K562 (cell line): ENCODE measurements around the gene GRK4. TPM values are rescaled to one million over a fixed set of nuclear protein-coding genes. Genes with fewer than 3 reads are reported as not detected.

ENCODE experiments used
- MECOM ChIP-seq: fragments of 250-450 bp; sonication (Bioruptor Pico); IDR thresholded peaks from 2 replicates; pipeline ENCODE4 v1.8.0; 2022; ENCODE audit warnings: inconsistent platforms
- MTF1 ChIP-seq: fragments of 250-450 bp; sonication (Bioruptor Pico); IDR thresholded peaks from 2 replicates; pipeline ENCODE4 v1.9.0; 2021; ENCODE audit warnings: moderate library complexity, mild to moderate bottlenecking, inconsistent platforms, borderline replicate concordance
- NCOA6 ChIP-seq: fragments of 450-650 bp; IDR thresholded peaks from 2 replicates; pipeline ENCODE4 v1.6.1; 2017; ENCODE audit warnings: mild to moderate bottlenecking
- ZNF75A ChIP-seq: fragments of 450-650 bp; formaldehyde crosslinking; IDR thresholded peaks from 2 replicates; pipeline ENCODE4 v1.4.0; 2020; ENCODE audit warnings: mild to moderate bottlenecking
- polyA plus RNA-seq, 8 experiments: library from polyadenylated mRNA; depleted of rRNA in 4 of 8; stranded (reverse) in 5 of 8; unstranded in 3 of 8; fragments of >200 nt; fragmentation: Nextera tagmentation in 2 of 8; fragmentation: Illumina TruSeq in 1 of 8; extraction: Ambion mirVana in 2 of 8; extraction: Trizol in 1 of 8; gene quantifications; 2 replicates each; pipeline versions ENCODE4 v1.2.1 to v1.2.3, GENCODE V29; 2011 to 2014; ENCODE audit warnings: inconsistent platforms in 1 of 8, missing spikeins in 1 of 8
- total RNA-seq, 7 experiments: library from RNA; depleted of rRNA in 6 of 7; stranded (reverse); fragments of >200 nt in 6 of 7; fragmentation: Illumina TruSeq in 2 of 7; extraction: Trizol in 2 of 7; gene quantifications; 2 replicates each; pipeline versions ENCODE4 v1.2.1 to v1.2.3, GENCODE V29; 2011 to 2021; ENCODE audit warnings: low replicate concordance in 1 of 7
- TF ChIP-seq, protein P1 (sequence below): sonication (generic); formaldehyde crosslinking; IDR thresholded peaks from 2 replicates; pipeline ENCODE4 v1.8.1; 2023; ENCODE audit warnings: missing genetic modification reagents, mild to moderate bottlenecking, borderline replicate concordance
- TF ChIP-seq, protein P2 (sequence below): fragments of 200-600 bp; sonication (generic); IDR thresholded peaks from one replicate; pipeline ENCODE4 v1.6.1; 2012; ENCODE audit warnings: mild to moderate bottlenecking, low read depth, low read length, inconsistent platforms

GRK4 gene
- total and polyA plus RNA-seq, 9 of the 15 experiments (the other 6 are each of a cell fraction or from before 2014, with no cell fraction given): 1.1 to 4.8 (median 2.6) TPM

GRCh38 chr4:3013839-3014350 lies 50.5 kb downstream of the GRK4 start (continued):
- TF ChIP-seq, protein P1, sequence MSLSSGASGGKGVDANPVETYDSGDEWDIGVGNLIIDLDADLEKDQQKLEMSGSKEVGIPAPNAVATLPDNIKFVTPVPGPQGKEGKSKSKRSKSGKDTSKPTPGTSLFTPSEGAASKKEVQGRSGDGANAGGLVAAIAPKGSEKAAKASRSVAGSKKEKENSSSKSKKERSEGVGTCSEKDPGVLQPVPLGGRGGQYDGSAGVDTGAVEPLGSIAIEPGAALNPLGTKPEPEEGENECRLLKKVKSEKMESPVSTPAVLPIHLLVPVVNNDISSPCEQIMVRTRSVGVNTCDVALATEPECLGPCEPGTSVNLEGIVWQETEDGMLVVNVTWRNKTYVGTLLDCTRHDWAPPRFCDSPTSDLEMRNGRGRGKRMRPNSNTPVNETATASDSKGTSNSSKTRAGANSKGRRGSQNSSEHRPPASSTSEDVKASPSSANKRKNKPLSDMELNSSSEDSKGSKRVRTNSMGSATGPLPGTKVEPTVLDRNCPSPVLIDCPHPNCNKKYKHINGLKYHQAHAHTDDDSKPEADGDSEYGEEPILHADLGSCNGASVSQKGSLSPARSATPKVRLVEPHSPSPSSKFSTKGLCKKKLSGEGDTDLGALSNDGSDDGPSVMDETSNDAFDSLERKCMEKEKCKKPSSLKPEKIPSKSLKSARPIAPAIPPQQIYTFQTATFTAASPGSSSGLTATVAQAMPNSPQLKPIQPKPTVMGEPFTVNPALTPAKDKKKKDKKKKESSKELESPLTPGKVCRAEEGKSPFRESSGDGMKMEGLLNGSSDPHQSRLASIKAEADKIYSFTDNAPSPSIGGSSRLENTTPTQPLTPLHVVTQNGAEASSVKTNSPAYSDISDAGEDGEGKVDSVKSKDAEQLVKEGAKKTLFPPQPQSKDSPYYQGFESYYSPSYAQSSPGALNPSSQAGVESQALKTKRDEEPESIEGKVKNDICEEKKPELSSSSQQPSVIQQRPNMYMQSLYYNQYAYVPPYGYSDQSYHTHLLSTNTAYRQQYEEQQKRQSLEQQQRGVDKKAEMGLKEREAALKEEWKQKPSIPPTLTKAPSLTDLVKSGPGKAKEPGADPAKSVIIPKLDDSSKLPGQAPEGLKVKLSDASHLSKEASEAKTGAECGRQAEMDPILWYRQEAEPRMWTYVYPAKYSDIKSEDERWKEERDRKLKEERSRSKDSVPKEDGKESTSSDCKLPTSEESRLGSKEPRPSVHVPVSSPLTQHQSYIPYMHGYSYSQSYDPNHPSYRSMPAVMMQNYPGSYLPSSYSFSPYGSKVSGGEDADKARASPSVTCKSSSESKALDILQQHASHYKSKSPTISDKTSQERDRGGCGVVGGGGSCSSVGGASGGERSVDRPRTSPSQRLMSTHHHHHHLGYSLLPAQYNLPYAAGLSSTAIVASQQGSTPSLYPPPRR (CRISPR knock-in tag): no peak
- TF ChIP-seq MTF1 (CRISPR knock-in tag): no peak
- no peak for TF ChIP-seq NCOA6
- no peak for TF ChIP-seq MECOM (CRISPR knock-in tag)
- no peak for TF ChIP-seq ZNF75A (CRISPR knock-in tag)
- TF ChIP-seq, protein P2, sequence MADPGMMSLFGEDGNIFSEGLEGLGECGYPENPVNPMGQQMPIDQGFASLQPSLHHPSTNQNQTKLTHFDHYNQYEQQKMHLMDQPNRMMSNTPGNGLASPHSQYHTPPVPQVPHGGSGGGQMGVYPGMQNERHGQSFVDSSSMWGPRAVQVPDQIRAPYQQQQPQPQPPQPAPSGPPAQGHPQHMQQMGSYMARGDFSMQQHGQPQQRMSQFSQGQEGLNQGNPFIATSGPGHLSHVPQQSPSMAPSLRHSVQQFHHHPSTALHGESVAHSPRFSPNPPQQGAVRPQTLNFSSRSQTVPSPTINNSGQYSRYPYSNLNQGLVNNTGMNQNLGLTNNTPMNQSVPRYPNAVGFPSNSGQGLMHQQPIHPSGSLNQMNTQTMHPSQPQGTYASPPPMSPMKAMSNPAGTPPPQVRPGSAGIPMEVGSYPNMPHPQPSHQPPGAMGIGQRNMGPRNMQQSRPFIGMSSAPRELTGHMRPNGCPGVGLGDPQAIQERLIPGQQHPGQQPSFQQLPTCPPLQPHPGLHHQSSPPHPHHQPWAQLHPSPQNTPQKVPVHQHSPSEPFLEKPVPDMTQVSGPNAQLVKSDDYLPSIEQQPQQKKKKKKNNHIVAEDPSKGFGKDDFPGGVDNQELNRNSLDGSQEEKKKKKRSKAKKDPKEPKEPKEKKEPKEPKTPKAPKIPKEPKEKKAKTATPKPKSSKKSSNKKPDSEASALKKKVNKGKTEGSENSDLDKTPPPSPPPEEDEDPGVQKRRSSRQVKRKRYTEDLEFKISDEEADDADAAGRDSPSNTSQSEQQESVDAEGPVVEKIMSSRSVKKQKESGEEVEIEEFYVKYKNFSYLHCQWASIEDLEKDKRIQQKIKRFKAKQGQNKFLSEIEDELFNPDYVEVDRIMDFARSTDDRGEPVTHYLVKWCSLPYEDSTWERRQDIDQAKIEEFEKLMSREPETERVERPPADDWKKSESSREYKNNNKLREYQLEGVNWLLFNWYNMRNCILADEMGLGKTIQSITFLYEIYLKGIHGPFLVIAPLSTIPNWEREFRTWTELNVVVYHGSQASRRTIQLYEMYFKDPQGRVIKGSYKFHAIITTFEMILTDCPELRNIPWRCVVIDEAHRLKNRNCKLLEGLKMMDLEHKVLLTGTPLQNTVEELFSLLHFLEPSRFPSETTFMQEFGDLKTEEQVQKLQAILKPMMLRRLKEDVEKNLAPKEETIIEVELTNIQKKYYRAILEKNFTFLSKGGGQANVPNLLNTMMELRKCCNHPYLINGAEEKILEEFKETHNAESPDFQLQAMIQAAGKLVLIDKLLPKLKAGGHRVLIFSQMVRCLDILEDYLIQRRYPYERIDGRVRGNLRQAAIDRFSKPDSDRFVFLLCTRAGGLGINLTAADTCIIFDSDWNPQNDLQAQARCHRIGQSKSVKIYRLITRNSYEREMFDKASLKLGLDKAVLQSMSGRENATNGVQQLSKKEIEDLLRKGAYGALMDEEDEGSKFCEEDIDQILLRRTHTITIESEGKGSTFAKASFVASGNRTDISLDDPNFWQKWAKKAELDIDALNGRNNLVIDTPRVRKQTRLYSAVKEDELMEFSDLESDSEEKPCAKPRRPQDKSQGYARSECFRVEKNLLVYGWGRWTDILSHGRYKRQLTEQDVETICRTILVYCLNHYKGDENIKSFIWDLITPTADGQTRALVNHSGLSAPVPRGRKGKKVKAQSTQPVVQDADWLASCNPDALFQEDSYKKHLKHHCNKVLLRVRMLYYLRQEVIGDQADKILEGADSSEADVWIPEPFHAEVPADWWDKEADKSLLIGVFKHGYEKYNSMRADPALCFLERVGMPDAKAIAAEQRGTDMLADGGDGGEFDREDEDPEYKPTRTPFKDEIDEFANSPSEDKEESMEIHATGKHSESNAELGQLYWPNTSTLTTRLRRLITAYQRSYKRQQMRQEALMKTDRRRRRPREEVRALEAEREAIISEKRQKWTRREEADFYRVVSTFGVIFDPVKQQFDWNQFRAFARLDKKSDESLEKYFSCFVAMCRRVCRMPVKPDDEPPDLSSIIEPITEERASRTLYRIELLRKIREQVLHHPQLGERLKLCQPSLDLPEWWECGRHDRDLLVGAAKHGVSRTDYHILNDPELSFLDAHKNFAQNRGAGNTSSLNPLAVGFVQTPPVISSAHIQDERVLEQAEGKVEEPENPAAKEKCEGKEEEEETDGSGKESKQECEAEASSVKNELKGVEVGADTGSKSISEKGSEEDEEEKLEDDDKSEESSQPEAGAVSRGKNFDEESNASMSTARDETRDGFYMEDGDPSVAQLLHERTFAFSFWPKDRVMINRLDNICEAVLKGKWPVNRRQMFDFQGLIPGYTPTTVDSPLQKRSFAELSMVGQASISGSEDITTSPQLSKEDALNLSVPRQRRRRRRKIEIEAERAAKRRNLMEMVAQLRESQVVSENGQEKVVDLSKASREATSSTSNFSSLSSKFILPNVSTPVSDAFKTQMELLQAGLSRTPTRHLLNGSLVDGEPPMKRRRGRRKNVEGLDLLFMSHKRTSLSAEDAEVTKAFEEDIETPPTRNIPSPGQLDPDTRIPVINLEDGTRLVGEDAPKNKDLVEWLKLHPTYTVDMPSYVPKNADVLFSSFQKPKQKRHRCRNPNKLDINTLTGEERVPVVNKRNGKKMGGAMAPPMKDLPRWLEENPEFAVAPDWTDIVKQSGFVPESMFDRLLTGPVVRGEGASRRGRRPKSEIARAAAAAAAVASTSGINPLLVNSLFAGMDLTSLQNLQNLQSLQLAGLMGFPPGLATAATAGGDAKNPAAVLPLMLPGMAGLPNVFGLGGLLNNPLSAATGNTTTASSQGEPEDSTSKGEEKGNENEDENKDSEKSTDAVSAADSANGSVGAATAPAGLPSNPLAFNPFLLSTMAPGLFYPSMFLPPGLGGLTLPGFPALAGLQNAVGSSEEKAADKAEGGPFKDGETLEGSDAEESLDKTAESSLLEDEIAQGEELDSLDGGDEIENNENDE: no peak
